GM12878 (cell line): Measurements from ENCODE around the gene CNN1. TPM values are rescaled to one million over a fixed set of nuclear protein-coding genes. Genes with fewer than 3 reads are reported as not detected.
A peak's percentile ranks its signal among the peaks of the same experiment; 100 is the strongest.

Experiments used
- BRCA1 ChIP-seq: IDR thresholded peaks from 2 replicates; pipeline ENCODE4 v1.6.1; 2011; ENCODE audit warnings: low read depth, low read length, improper control_type of control experiment
- CUX1 ChIP-seq: IDR thresholded peaks from 2 replicates; pipeline ENCODE4 v1.6.1; 2012; ENCODE audit warnings: improper control_type of control experiment, low read depth, low read length; ENCODE audit not compliant: insufficient replicate concordance
- E2F8 ChIP-seq: fragments of 450-650 bp; IDR thresholded peaks from 2 replicates; pipeline ENCODE4 v1.6.1; 2018; ENCODE audit warnings: mild to moderate bottlenecking, low read depth, moderate library complexity; ENCODE audit not compliant: partially characterized antibody
- EP300 ChIP-seq, 2 experiments: fragments of 150-350 bp in 1 of 2; IDR thresholded peaks; 2 replicates each; pipeline ENCODE4 v1.6.1; 2011 to 2012; ENCODE audit warnings: low read depth in 2 of 2, low read length in 2 of 2, borderline replicate concordance in 1 of 2, improper control_type of control experiment in 1 of 2, inconsistent platforms in 1 of 2; ENCODE audit not compliant: control insufficient read depth in 1 of 2
- ETV6 ChIP-seq, 2 experiments: fragments of 450-650 bp in 1 of 2; IDR thresholded peaks in 1 of 2; conservative IDR thresholded peaks in 1 of 2; 2 replicates each; pipeline ENCODE4 v1.6.1; 2014; ENCODE audit warnings: antibody characterized with exemption in 1 of 2, borderline replicate concordance in 1 of 2, low read depth in 1 of 2, mild to moderate bottlenecking in 1 of 2, moderate library complexity in 1 of 2
- GATAD2B ChIP-seq: fragments of 450-650 bp; conservative IDR thresholded peaks from 2 replicates; pipeline ENCODE4 v1.6.1; 2017; ENCODE audit warnings: low read depth, mild to moderate bottlenecking, moderate library complexity
- IRF4 ChIP-seq: IDR thresholded peaks from 2 replicates; pipeline ENCODE4 v1.6.1; 2011; ENCODE audit warnings: low read depth, low read length
- JUNB ChIP-seq: IDR thresholded peaks from 2 replicates; pipeline ENCODE4 v1.6.1; 2016; ENCODE audit warnings: antibody characterized with exemption, mild to moderate bottlenecking
- JUND ChIP-seq: IDR thresholded peaks from 2 replicates; pipeline ENCODE4 v1.6.1; 2012; ENCODE audit warnings: low read depth, mild to moderate bottlenecking, low read length, improper control_type of control experiment, moderate library complexity
- MEF2A ChIP-seq: IDR thresholded peaks from 2 replicates; pipeline ENCODE4 v1.6.1; 2011; ENCODE audit warnings: low read depth, mild to moderate bottlenecking, low read length, moderate library complexity; ENCODE audit not compliant: insufficient read depth
- MXI1 ChIP-seq: fragments of 150-350 bp; IDR thresholded peaks from 2 replicates; pipeline ENCODE4 v1.6.1; 2011; ENCODE audit warnings: low read depth, mild to moderate bottlenecking, inconsistent platforms, low read length, improper control_type of control experiment
- NBN ChIP-seq: fragments of 450-650 bp; IDR thresholded peaks from 2 replicates; pipeline ENCODE4 v1.6.1; 2016
- RELA ChIP-seq: fragments of 450-650 bp; IDR thresholded peaks from 2 replicates; pipeline ENCODE4 v1.8.0; 2014; ENCODE audit warnings: borderline replicate concordance; ENCODE audit not compliant: partially characterized antibody
- RUNX3 ChIP-seq: IDR thresholded peaks from 2 replicates; pipeline ENCODE4 v1.6.1; 2012; ENCODE audit warnings: low read length, inconsistent platforms
- SMAD1 ChIP-seq: fragments of 450-650 bp; IDR thresholded peaks from 2 replicates; pipeline ENCODE4 v1.6.1; 2018; ENCODE audit warnings: mild to moderate bottlenecking, low read depth; ENCODE audit not compliant: partially characterized antibody
- SREBF2 ChIP-seq: IDR thresholded peaks from 2 replicates; pipeline ENCODE4 v1.6.1; 2012; ENCODE audit warnings: mild to moderate bottlenecking, low read length
- ZBED1 ChIP-seq: IDR thresholded peaks from 2 replicates; pipeline ENCODE4 v1.6.1; 2016; ENCODE audit warnings: borderline replicate concordance
- ZNF384 ChIP-seq: IDR thresholded peaks from 2 replicates; pipeline ENCODE4 v1.6.1; 2012; ENCODE audit warnings: low read depth, mild to moderate bottlenecking, low read length, improper control_type of control experiment, borderline replicate concordance
- polyA plus RNA-seq, 11 experiments: library from polyadenylated mRNA; depleted of rRNA in 4 of 11; unstranded in 6 of 11; stranded (reverse) in 5 of 11; fragments of >200 nt; fragmentation: Nextera tagmentation in 4 of 11; fragmentation: Illumina TruSeq in 1 of 11; extraction: Ambion mirVana in 4 of 11; extraction: Trizol in 1 of 11; gene quantifications; 1 replicate in 1 of 11; 2 replicates in 10 of 11; pipeline versions ENCODE4 v1.2.1 to v1.2.3, GENCODE V29; 2011 to 2016; ENCODE audit warnings: inconsistent platforms in 2 of 11, missing spikeins in 2 of 11, low read depth in 1 of 11
- total RNA-seq, 4 experiments: library from RNA; depleted of rRNA in 3 of 4; stranded (reverse); fragments of >200 nt in 3 of 4; fragmentation: Illumina TruSeq in 1 of 4; extraction: Trizol in 1 of 4; gene quantifications; 2 replicates each; pipeline versions ENCODE4 v1.2.1 to v1.2.3, GENCODE V29; 2013 to 2021
- TF ChIP-seq, protein P1 (sequence below): fragments of 450-650 bp; conservative IDR thresholded peaks from 2 replicates; pipeline ENCODE4 v1.6.1; 2017; ENCODE audit warnings: mild to moderate bottlenecking, moderate library complexity

CNN1 gene
- total and polyA plus RNA-seq, 10 of the 15 experiments (the other 5 are each of a cell fraction or from before 2014, with no cell fraction given): 0.03 to 0.58 (median 0.22) TPM; not detected in 1

DNA sequence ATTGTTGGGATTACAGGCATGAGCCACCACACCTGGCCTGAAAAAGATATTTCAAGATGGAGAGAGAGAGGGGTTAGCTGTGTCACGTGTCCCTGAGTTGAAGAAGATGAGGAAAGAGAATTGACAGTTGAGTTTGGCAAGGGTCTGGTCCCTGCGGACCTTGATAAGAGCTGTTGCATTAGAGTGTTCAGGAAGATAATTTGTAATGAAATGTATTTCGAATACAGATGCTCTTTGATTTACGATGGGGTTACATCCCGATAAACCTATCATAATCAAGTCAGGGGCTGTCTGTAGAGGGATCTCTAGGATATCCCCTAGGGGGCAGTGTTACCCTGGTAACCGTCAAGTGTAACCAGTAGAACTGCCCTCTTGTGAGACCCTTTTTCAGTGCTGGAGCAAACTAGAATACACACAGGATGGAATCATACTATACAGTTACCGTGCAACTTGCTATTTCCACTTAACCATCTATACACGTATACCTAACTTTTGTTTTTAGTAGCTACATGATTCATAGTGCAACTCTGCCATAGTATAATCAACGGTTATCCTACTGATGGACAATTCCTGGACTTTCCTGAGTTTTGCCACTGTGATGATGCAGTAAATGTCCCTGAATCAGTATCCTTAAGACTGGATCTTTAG lies 21.9 kb downstream of the CNN1 start (continued):
- TF ChIP-seq CUX1 (no peak), ZNF384 (peak; percentile 35; the same call in 1 of the 2 replicates), MEF2A (0 out of 2 replicates have a peak, but pooled peaks have one; percentile 12), SREBF2 (no peak), NBN (peak; percentile 60; the same call in 1 of the 2 replicates), EP300 (IDR thresholded peaks at IDR 0.05; ENCODE audit: borderline replicate concordance in 1 of 2, control insufficient read depth in 1 of 2, low read depth in 2 of 2, low read length in 2 of 2) (peak in 1 of 2 experiments; percentile 42; a peak in 2 of 4 replicates), ZBED1 (no peak), SMAD1 (peak; percentile 11), JUNB (peak; percentile 88), RUNX3 (peak; percentile 52; the same call in 1 of the 2 replicates), IRF4 (peak; percentile 53; the same call in 1 of the 2 replicates), RELA (no peak), BRCA1 (no peak), GATAD2B (peak; percentile 62; the same call in 1 of the 2 replicates), E2F8 (no peak), JUND (no peak), MXI1 (0 out of 2 replicates have a peak, but pooled peaks have one; percentile 24), ETV6 (conservative IDR thresholded peaks at IDR 0.05 in 1 of 2, IDR thresholded peaks at IDR 0.05 in 1 of 2; ENCODE audit: borderline replicate concordance in 1 of 2, low read depth in 1 of 2) (peak in 1 of 2 experiments; percentile 50; a peak in 1 of 4 replicates)
- TF ChIP-seq, protein P1, sequence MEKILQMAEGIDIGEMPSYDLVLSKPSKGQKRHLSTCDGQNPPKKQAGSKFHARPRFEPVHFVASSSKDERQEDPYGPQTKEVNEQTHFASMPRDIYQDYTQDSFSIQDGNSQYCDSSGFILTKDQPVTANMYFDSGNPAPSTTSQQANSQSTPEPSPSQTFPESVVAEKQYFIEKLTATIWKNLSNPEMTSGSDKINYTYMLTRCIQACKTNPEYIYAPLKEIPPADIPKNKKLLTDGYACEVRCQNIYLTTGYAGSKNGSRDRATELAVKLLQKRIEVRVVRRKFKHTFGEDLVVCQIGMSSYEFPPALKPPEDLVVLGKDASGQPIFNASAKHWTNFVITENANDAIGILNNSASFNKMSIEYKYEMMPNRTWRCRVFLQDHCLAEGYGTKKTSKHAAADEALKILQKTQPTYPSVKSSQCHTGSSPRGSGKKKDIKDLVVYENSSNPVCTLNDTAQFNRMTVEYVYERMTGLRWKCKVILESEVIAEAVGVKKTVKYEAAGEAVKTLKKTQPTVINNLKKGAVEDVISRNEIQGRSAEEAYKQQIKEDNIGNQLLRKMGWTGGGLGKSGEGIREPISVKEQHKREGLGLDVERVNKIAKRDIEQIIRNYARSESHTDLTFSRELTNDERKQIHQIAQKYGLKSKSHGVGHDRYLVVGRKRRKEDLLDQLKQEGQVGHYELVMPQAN: no peak
